ENCODE measurements around the gene GDF7.

GDF7 gene

DNA sequence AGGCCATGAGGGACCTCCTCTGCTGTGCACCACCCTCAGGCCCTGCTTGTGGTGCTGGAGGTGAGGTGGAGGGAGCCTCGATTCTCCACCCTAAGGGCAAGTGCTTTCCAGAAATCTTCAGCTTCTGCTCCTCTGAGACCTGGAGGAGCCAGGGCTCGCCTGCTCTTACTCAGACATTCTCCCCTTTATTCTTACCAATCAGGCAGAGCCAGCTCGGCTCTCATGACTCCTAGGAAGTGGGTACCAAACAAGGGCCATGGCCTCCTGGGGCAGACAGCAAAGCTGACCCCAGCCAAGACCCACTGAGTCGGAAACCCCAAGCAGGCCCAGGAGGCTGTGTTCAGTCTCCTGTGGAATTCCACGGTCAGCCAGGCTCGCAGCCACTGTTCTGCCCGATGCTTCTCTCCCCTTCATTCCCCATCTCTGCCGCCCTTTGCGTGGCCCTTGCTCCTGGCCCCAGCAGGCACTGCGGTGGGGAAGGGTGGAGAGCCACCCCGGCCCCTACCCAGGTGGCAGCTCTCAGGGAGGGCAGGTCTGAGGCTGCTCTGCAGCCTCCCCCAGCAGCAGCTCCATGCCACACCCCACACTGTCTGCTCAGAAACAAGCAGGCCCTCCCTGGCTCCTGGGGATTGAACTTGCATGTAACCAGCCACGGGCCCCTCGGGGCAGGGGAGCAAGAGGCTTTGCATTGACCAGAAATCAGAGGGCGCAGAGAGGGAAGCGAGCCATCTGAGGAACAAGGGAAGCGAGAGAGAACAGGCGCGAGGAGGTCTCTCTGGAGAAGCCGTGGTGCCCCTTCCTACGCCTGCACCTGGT is 40.0 kb upstream of the GDF7 start:
- DNase-seq, result peak in 5 of 10 donors; percentile 4 to 78 (median 59)
- intact Hi-C loops (cut with DNase I), result no loop called here

GRCh38 chr2:20627712-20628380 is 39.1 kb upstream of the GDF7 start:
- peak in 3 of 10 donors; percentile 27 to 40 (median 39) for DNase-seq
- intact Hi-C loops (cut with DNase I), result no loop called here

DNA sequence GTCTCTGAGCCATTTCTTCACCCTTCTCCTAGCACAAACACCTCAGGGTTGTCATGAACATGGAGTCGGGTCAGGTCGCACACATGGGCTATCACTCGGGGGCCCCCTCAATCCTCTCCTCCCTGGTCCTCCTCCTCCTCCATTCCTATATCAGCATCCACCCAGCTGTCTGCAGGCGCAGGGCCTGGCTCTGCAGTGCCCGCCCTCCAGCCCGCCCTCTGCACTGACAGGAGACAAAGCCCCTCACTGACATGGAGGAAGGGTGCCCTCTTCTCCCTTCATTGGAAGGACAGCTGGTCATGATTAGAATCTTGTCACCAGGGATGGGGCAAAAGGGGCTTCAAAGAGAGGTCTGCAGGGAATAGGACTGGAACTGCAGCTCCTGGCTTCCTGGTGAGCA is 37.8 kb upstream of the GDF7 start:
- peak in 4 of 10 donors; percentile 20 to 72 (median 37) for DNase-seq

GRCh38 chr2:20629581-20630171 is 37.3 kb upstream of the GDF7 start:
- intact Hi-C loops (cut with DNase I), result no loop called here
- DNase-seq, result peak in 5 of 10 donors; percentile 40 to 89 (median 79)

More for the DNA sequence above, 37.8 kb upstream of the GDF7 start:
- intact Hi-C loops (cut with DNase I), result no loop called here

GRCh38 chr2:20630967-20631366 is 36.0 kb upstream of the GDF7 start:
- intact Hi-C loops (cut with DNase I), result no loop called here
- DNase-seq, result peak in 3 of 10 donors; percentile 15 to 65 (median 54)

DNA sequence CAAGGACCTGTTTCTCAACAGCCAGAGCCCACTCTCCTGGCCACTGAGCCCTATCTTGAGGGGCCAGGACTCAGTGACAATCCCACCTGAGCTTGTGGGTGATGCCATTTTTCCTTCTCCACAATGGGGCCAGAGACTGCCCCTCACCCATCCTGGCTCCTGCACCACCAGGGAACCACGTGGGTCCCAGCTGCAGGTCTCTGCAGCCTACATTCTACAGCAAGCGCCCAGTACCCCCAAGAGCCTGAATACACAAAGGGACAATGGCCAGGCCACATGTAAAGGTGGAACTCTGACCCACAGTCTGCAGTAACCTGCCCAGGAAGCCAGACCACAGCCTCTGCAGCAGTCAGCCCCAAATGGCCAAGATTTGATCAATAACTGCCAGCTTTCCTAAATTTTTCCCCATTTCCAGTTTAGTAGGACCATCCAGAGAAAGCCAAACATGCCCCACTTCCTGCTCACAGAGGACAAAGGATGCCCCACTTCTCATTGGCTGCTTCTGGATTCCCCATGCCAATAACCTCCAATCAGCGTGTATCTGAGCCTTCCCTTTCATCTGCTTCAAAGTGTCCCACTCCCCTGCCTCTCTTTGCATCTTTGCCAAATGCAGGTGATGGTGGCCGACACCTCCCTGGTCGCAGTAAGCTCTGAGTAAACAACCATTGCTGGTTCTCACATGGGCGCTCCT is 35.2 kb upstream of the GDF7 start:
- intact Hi-C loops (cut with DNase I), result no loop called here
- DNase-seq, result peak in 3 of 10 donors; percentile 24 to 59 (median 24)

DNA sequence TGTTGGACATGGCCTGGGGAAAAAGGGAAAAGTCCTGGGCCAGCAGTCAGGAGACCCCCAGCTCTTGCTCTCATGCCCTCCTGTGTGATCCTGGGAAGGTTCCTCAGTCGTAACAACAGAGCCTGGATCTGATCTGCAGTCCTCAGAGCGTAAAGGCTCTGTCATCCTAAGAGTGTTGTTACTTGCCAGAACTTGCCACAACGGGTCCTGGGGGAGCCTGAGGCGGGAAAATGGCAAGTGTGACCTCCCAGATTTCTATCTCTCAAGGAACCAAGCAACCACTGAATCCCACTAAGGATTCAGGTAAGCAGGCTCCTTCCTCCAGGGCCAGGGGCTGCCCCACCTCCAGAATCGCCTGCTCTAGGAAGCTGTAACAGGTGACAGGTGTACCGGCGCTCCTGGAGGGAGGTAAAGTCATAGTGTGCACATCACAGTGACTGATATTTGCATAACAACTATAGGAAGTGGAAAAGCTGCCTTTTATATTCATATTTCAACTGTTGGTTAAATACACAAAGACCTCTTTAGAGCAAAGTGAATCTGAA is 34.4 kb upstream of the GDF7 start:
- intact Hi-C loops (cut with DNase I), result no loop called here
- DNase-seq, result peak in 4 of 10 donors; percentile 1 to 62 (median 33)

GRCh38 chr2:20633001-20633400 is 33.9 kb upstream of the GDF7 start:
- peak in 2 of 10 donors; percentile 13 to 51 for DNase-seq
- intact Hi-C loops (cut with DNase I), result no loop called here

GRCh38 chr2:20633794-20634506 is 33.0 kb upstream of the GDF7 start:
- DNase-seq, result peak in 4 of 10 donors; percentile 25 to 87 (median 60)
- intact Hi-C loops (cut with DNase I), result no loop called here

DNA sequence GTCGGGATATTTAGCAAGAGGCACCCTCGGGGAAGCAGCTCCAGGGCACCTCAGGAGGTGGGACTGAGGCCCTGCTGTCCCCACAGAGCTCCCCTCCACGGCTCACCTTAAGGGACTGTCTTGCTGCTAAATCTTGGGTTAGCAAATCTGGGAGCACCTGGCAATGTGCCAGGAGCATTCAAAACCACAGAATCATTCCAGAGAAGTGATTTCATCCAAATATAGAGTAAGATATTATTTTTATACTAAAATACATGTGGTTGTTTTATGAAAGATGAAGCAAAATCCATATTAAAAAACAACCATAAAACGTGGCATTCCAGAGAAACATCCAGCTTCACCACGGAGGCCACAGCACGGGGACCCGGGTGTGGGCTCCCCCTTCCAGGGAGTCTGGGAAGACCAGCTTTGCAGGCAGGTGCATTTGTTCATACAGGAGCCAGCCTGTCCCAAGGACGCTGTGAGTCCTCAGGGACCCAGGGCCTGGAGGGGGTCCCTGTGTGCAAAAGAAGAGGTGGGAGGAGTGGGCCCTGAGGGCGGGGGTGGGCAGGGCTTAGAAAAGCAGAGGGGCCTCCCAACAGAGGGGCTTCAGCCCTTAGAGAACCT is 32.3 kb upstream of the GDF7 start:
- intact Hi-C loops (cut with DNase I), result loop anchor here (1.0 to 5.0 kb wide), 2 partner anchors 52 to 191 kb away; no protein-coding TSS in a partner anchor
- DNase-seq, result peak in 4 of 10 donors; percentile 6 to 79 (median 62)

GRCh38 chr2:20635113-20635510 is 31.8 kb upstream of the GDF7 start:
- peak in 3 of 10 donors; percentile 20 to 42 (median 41) for DNase-seq
- intact Hi-C loops (cut with DNase I), result loop anchor here (1.0 to 5.0 kb wide), 2 partner anchors 53 to 192 kb away; no protein-coding TSS in a partner anchor

DNA sequence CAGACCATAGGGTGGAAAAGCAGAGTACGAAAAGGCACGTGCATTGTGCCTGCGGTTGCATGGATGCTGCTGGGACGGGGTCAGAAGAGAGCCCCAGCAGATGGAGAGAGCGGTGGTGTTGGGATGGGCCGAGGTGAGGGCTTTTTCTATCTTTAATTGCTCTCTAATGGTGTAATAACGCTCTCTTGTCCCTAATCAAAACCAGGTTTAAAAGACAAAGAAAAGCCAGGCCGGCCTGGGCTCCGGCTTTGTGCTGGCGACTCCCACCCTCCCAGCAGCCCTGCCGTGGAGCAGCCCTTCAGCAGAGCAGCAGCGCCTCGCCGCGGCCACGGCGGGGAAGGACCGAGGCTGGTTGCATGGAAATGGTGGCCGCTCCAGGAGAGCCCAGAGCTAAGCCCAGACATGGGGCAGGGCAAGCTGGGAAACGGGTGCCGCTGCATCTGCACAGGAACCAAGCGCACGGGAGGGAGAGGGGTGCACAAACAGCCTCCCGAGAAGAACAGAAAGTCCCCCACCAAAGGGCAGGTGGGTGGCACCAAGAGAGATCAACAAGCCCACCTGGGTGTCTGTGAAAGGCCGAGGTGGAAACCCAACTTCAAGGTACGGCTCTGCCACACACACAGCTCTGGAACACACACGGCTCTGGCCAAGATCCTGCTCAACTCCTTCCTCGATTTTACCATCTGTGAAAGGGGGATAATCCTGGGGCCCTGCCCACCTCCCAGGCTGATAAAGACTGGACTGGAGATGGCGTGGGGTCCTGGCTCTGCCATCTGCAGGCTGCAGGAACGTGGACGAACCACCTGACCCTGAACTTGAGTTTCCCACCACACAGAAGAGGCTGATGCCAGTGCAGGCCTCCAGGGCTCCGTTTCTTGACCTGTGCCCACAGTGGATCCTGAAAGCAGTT is 31.0 kb upstream of the GDF7 start:
- peak; percentile 81 to 99 (median 92) for DNase-seq
- intact Hi-C loops (cut with DNase I), result loop anchor here (1.0 to 5.0 kb wide), 2 partner anchors 54 to 193 kb away; no protein-coding TSS in a partner anchor

- DNase-seq, result peak in 3 of 10 donors; percentile 59 to 77 (median 67)
- intact Hi-C loops (cut with DNase I), result loop anchor here (5.0 kb wide), 1 partner anchor 55 kb away; no protein-coding TSS in a partner anchor
These were observed 29.8 kb upstream of the GDF7 start for GRCh38 chr2:20637147-20637546.

DNA sequence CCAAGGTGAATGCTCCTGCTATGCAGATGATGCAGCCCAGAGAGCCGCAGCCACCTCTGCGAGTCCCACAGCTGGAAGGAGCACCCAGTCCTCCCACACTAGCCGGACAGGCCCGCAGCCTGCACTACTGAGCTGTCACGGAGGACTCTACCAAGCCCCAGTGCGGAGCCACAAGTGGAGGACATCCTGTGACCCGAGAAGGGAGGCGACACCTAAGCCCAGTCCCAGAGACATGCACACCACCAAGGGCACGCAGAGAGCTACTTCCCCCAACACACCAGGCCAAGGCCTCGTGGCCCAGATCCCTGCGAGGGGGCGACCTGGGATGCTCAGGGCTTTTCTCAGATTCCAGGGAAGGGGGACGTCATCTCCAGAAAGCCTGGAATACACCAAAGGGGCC is 28.9 kb upstream of the GDF7 start:
- intact Hi-C loops (cut with DNase I), result loop anchor here (5.0 kb wide), 1 partner anchor 56 kb away; no protein-coding TSS in a partner anchor
- peak in 3 of 10 donors; percentile 47 to 72 (median 66) for DNase-seq

DNA sequence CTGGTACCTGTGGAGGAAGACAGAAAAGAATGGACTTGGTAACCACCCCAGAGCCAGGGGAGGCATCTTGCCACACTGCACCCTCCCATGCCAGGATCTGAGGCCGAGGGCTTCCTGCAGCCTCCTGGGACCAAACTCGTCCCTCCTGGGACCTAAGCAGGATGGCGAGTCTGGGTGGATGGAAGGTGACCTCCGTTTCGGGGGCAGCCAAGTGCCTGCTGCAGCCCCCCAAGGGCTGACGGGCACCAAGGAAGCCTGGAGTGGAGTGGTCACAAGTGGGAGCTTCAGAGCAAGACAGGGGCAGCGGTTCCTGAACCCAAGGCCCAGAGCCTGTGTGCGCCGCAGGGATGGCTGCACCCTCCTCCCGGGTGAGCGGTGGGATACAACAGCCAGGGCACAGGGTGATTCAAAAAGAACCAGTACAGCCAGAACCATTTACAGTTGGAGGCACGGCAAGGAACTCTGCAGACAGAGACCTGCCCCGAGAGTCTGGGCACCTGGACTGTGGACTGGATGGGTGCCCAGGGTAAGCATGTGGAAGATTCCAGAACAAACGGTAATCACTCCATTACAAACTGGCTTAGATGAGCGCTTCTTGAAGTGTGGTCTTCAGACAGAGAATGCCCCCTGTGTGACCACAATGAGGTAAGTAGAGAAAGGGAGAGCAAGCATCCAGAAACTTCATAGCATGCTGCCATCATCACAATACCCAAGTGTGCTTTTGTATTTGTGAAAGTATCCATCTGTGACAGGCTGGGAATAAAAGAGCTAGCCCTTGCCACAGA is 28.1 kb upstream of the GDF7 start:
- intact Hi-C loops (cut with DNase I), result loop anchor here (5.0 kb wide), 1 partner anchor 57 kb away; no protein-coding TSS in a partner anchor
- peak in 1 of 10 donors; percentile 59 for DNase-seq

DNA sequence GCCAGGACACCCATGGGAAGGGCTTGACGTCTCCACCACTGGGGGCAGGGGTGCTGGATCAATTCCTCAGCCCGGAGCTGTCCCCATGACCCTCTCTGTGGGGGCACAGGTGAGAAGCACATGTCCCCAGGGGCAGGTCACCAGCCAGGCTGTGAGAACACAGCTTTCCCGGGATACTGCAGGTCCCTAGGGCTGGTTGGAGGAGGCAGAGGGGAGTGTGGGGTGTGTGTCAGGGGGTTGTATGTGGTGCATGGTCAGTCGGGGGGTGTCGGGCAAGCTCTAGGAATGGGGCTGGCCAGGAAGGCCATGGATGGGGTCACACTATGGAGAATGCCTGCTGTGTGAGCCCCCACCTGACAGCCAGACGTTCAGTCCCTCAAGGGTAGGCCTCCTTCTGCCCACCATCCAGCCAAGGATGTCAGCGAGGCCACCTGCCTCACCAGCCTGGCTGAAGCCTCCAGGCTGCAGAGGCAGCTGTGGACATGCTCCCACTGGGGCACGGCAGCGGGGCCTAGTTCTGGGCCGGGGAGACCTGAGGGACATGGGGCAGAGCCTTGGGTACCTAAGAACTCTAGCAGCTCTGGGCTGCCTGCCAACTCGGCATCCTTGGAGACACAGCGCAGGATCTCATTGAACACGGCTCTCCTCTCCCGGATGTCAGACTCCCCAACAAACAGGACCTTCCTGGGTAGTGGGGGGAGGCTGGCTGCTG is 26.4 kb upstream of the GDF7 start:
- intact Hi-C loops (cut with DNase I), result loop anchor here (5.0 kb wide), 1 partner anchor 263 kb away; no protein-coding TSS in a partner anchor
- peak in 4 of 10 donors; percentile 53 to 89 (median 84) for DNase-seq
